Lung (tissue), 12 donors: ENCODE data around the gene KLF11. TPM values are rescaled to one million over a fixed set of nuclear protein-coding genes. Genes with fewer than 3 reads are reported as not detected.

ENCODE experiments used
- ATAC-seq: fragments of 200-7000 bp; cut with Tn5 transposase; one replicate; pipeline ENCODE4 v1.9.1; 2020; ENCODE audit warnings: moderate number of reproducible peaks; ENCODE audit not compliant: insufficient read depth, low FRiP score
- DNase-seq, 3 donors: peaks; one replicate each; pipeline ENCODE4 v3.0.0-alpha.2; 2013 to 2017
- H3K27ac ChIP-seq, 2 donors: one replicate each; pipeline ENCODE4 v1.5.1; 2013; ENCODE audit warnings: mild to moderate bottlenecking in 2 of 2, moderate library complexity in 2 of 2, control low read depth in 1 of 2, inconsistent platforms in 1 of 2, low read depth in 1 of 2, low read length in 1 of 2
- H3K27me3 ChIP-seq, 3 donors: one replicate each; pipeline ENCODE4 v1.5.1; 2013; ENCODE audit warnings: low read length in 2 of 3; ENCODE audit not compliant: control insufficient read depth in 3 of 3, insufficient read depth in 3 of 3
- H3K36me3 ChIP-seq, 4 donors: one replicate each; pipeline ENCODE4 v1.5.1; 2013; ENCODE audit warnings: low read length in 4 of 4, mild to moderate bottlenecking in 1 of 4, moderate library complexity in 1 of 4; ENCODE audit not compliant: control insufficient read depth in 4 of 4, insufficient read depth in 4 of 4
- H3K4me1 ChIP-seq, 5 donors: one replicate each; pipeline ENCODE4 v1.5.1; 2013; ENCODE audit warnings: low read length in 5 of 5, mild to moderate bottlenecking in 2 of 5, moderate library complexity in 1 of 5; ENCODE audit not compliant: control insufficient read depth in 5 of 5, insufficient read depth in 5 of 5
- H3K4me3 ChIP-seq: one replicate; pipeline ENCODE4 v1.5.1; 2013; ENCODE audit warnings: mild to moderate bottlenecking, control low read depth, moderate library complexity
- H3K9ac ChIP-seq, 2 donors: one replicate each; pipeline ENCODE4 v1.5.1; 2013; ENCODE audit warnings: low read length in 2 of 2, control low read depth in 1 of 2; ENCODE audit not compliant: insufficient read depth in 1 of 2
- H3K9me3 ChIP-seq, 4 donors: one replicate each; pipeline ENCODE4 v1.5.1; 2013; ENCODE audit warnings: low read length in 3 of 4, mild to moderate bottlenecking in 1 of 4, moderate library complexity in 1 of 4; ENCODE audit not compliant: control insufficient read depth in 4 of 4, insufficient read depth in 3 of 4
- CTCF ChIP-seq: IDR thresholded peaks from 2 replicates; pipeline ENCODE4 v1.5.1; 2012; ENCODE audit warnings: mild to moderate bottlenecking; ENCODE audit errors: control extremely low read depth, extremely low read depth
- WGBS, 2 donors: extraction: QIAGEN DNeasy Blood & Tissue Kit; methylation state at CpG; one replicate each; pipeline ENCODE4 v1.1.7; 2013; 5-methylcytosine and 5-hydroxymethylcytosine counted together
- polyA plus RNA-seq, 2 donors: library from polyadenylated mRNA; stranded (reverse); fragments of 200-250 nt; gene quantifications; one replicate each; pipeline ENCODE4 v1.2.1, GENCODE V29; 2013
- total RNA-seq, 2 donors: library from RNA; depleted of rRNA in 1 of 2; stranded (reverse); fragments of >200 nt in 1 of 2; gene quantifications; one replicate each; pipeline ENCODE4 v1.2.1, GENCODE V29; 2014 to 2021
- donor health status: control.
- donor health status: control.
- donor health status: Bipolar disorder and iron deficiency.
- donor health status: healthy.
- donor health status: DM: yes; HTN: yes; CAD: no.

Gene KLF11
- total and polyA plus RNA-seq, 4 donors, result 7.4 to 21.8 (median 17.3) TPM

GRCh38 chr2:10002681-10003080 is 40.7 kb upstream of the KLF11 start:
- Histone ChIP-seq H3K36me3 (peaks cover 0 to 7% (median 0%) of the 10 kb centered on the region in 4 donors), H3K4me3 (no peak overlapping the region), H3K27ac (no peak overlapping the region), H3K4me1 (peaks cover 0 to 5% (median 0%) of the 10 kb centered on the region in 5 donors), H3K9me3 (no peaks in the 10 kb centered on the region), H3K27me3 (peaks cover 0 to 4% (median 0%) of the 10 kb centered on the region in 3 donors), H3K9ac (no peak overlapping the region)
- no peak for ATAC-seq
- DNase-seq, result no peak
- WGBS, 2 donors, result 95 to 98% methylated on average over 9 of the region's 9 CpGs
- TF ChIP-seq CTCF, result no peak

GRCh38 chr2:10003206-10004125 is 39.9 kb upstream of the KLF11 start:
- no peak overlapping the region for H3K4me3 ChIP-seq
- no peak overlapping the region for H3K9ac ChIP-seq
- H3K27ac ChIP-seq, result no peak overlapping the region
- 95 to 97% methylated on average over 20 of the region's 20 CpGs for WGBS, 2 donors
- H3K36me3 ChIP-seq, result peaks cover 0 to 6% (median 0%) of the 10 kb centered on the region in 4 donors
- no peaks in the 10 kb centered on the region for H3K9me3 ChIP-seq
- peaks cover 0 to 5% (median 0%) of the 10 kb centered on the region in 5 donors for H3K4me1 ChIP-seq
- ATAC-seq, result no peak
- no peak for TF ChIP-seq CTCF
- DNase-seq, result no peak
- H3K27me3 ChIP-seq, result peaks cover 0 to 4% (median 0%) of the 10 kb centered on the region in 3 donors

- Histone ChIP-seq H3K4me3 (no peak overlapping the region), H3K4me1 (peaks cover 0 to 8% (median 0%) of the 10 kb centered on the region in 5 donors), H3K9me3 (no peaks in the 10 kb centered on the region), H3K36me3 (peaks cover 0 to 6% (median 0%) of the 10 kb centered on the region in 4 donors), H3K27ac (no peak overlapping the region), H3K9ac (no peak overlapping the region), H3K27me3 (peaks cover 0 to 4% (median 0%) of the 10 kb centered on the region in 3 donors)
- DNase-seq (no peak), ATAC-seq (no peak)
- no peak for TF ChIP-seq CTCF
- 93% methylated on average over 5 of the region's 5 CpGs for WGBS, 2 donors
These were observed 38.9 kb upstream of the KLF11 start for GRCh38 chr2:10004401-10004800.
